K562 (cell line): ENCODE data around the gene GCNT3. TPM values are rescaled to one million over a fixed set of nuclear protein-coding genes. Genes with fewer than 3 reads are reported as not detected.

ENCODE experiments used
- ATAC-seq: fragments of 200-7000 bp; cut with Tn5 transposase; 3 replicates; pipeline ENCODE4 v1.9.1; 2020; ENCODE audit warnings: moderate library complexity
- BruUV-seq: library from RNA; stranded (reverse); fragments of 400-500 nt; replicated peaks from 2 replicates; lab custom pipeline; 2021; lab: Mats Ljungman, UMichigan
- CTCF ChIA-PET: fragments of 300-600 bp; formaldehyde crosslinking; extraction: SDS; loops from one replicate; lab custom pipeline; 2021; ENCODE audit warnings: low intra/inter-chr PET ratio; lab: Yijun Ruan, JAX
- POLR2A ChIA-PET: fragments of 300-600, 350-650 bp; sonication (Branson Sonifier 250); formaldehyde crosslinking; extraction: SDS; loops from one replicate; lab custom pipeline; 2021; ENCODE audit warnings: antibody characterized with exemption, inconsistent platforms; lab: Yijun Ruan, JAX
- DNase-seq, 4 experiments: peaks; one replicate each; pipeline versions ENCODE4 v3.0.0 to v3.0.0-alpha.2; 2011 to 2018; ENCODE audit warnings: low spot score in 3 of 4, mixed read lengths in 3 of 4; ENCODE audit errors: extremely low read depth in 1 of 4
- FAIRE-seq: peaks from 2 replicates; lab custom pipeline; 2011; peaks lifted over from hg19 to GRCh38; lab: Jason Lieb, UNC
- H2AFZ ChIP-seq: 2 replicates; pipeline ENCODE4 v1.6.0; 2011; ENCODE audit warnings: low read depth, low read length, control low read depth, inconsistent platforms
- H3K27ac ChIP-seq: fragments of 200-600 bp; 3 replicates; pipeline ENCODE4 v1.8.0; 2011; ENCODE audit warnings: low read depth, mild to moderate bottlenecking, control low read depth, inconsistent platforms, low read length, moderate library complexity, mixed read lengths; ENCODE audit errors: extremely low read depth
- H3K27me3 ChIP-seq, 2 experiments: fragments of 300-600 bp in 1 of 2; 2 replicates in 1 of 2; 3 replicates in 1 of 2; pipeline versions ENCODE4 v1.6.0 to v1.8.0; 2011; ENCODE audit warnings: inconsistent platforms in 2 of 2, low read length in 2 of 2, mild to moderate bottlenecking in 1 of 2, mixed read lengths in 1 of 2, moderate library complexity in 1 of 2; ENCODE audit not compliant: control insufficient read depth in 2 of 2, insufficient read depth in 2 of 2
- H3K36me3 ChIP-seq: fragments of 300-600 bp; 3 replicates; pipeline ENCODE4 v1.8.0; 2011; ENCODE audit warnings: mild to moderate bottlenecking, low read length, inconsistent platforms; ENCODE audit not compliant: control insufficient read depth, insufficient read depth
- H3K4me1 ChIP-seq, 2 experiments: fragments of 200-600 bp in 1 of 2; replicated peaks in 1 of 2; 2 replicates in 1 of 2; 3 replicates in 1 of 2; pipeline versions ENCODE4 v1.5.1 to v1.8.0; 2011; ENCODE audit warnings: inconsistent platforms in 2 of 2, low read length in 2 of 2, mild to moderate bottlenecking in 1 of 2, mixed read lengths in 1 of 2, moderate library complexity in 1 of 2; ENCODE audit not compliant: control insufficient read depth in 2 of 2, insufficient read depth in 2 of 2
- H3K4me2 ChIP-seq: 2 replicates; pipeline ENCODE4 v1.6.1; 2011; ENCODE audit warnings: low read length, control low read depth, inconsistent platforms, mixed read lengths; ENCODE audit not compliant: insufficient read depth
- H3K4me3 ChIP-seq: fragments of 200-600 bp; sonication (generic), shearing (Covaris generic); 2 replicates; pipeline ENCODE4 v1.5.1; 2016; ENCODE audit warnings: control low read depth, inconsistent platforms
- H3K79me2 ChIP-seq: fragments of 200-600 bp; 3 replicates; pipeline ENCODE4 v1.8.0; 2011; ENCODE audit warnings: low read length, inconsistent platforms; ENCODE audit not compliant: control insufficient read depth, insufficient read depth
- H3K9ac ChIP-seq, 2 experiments: 2 replicates each; pipeline versions ENCODE4 v1.6.0 to v1.6.1; 2011; ENCODE audit warnings: low read depth in 2 of 2, low read length in 2 of 2, control low read depth in 1 of 2, inconsistent platforms in 1 of 2, mild to moderate bottlenecking in 1 of 2, mixed read lengths in 1 of 2; ENCODE audit not compliant: insufficient read depth in 1 of 2
- H3K9me1 ChIP-seq: one replicate; pipeline ENCODE4 v1.6.0; 2011; ENCODE audit warnings: inconsistent platforms, mild to moderate bottlenecking, low read length, moderate library complexity; ENCODE audit not compliant: control insufficient read depth, insufficient read depth
- H3K9me3 ChIP-seq: replicated peaks from 2 replicates; pipeline ENCODE4 v1.5.1; 2011; ENCODE audit warnings: low read depth, low read length, inconsistent platforms; ENCODE audit not compliant: control insufficient read depth, insufficient read depth
- H4K20me1 ChIP-seq: replicated peaks from 2 replicates; pipeline ENCODE4 v1.6.1; 2011; ENCODE audit warnings: low read length, inconsistent platforms, mixed read lengths; ENCODE audit not compliant: control insufficient read depth, insufficient read depth
- ARID2 ChIP-seq: fragments of 450-650 bp; IDR thresholded peaks from 2 replicates; pipeline ENCODE4 v1.6.1; 2017; ENCODE audit warnings: antibody characterized with exemption, mild to moderate bottlenecking
- BDP1 ChIP-seq: IDR thresholded peaks from 3 replicates; pipeline ENCODE4 v1.6.1; 2011; ENCODE audit not compliant: insufficient read length, insufficient read depth
- DMBX1 ChIP-seq: fragments of 250-450 bp; sonication (Bioruptor Pico); IDR thresholded peaks from 2 replicates; pipeline ENCODE4 v1.8.0; 2022; ENCODE audit warnings: inconsistent platforms, mild to moderate bottlenecking, moderate library complexity, borderline replicate concordance
- IFI16 ChIP-seq: fragments of 250-450 bp; sonication (Bioruptor Pico); IDR thresholded peaks from 2 replicates; pipeline ENCODE4 v2.1.2; 2022; ENCODE audit warnings: mild to moderate bottlenecking, inconsistent platforms
- MAFK ChIP-seq: IDR thresholded peaks from 2 replicates; pipeline ENCODE4 v1.6.1; 2011; ENCODE audit warnings: low read length, improper control_type of control experiment
- NUFIP1 ChIP-seq: fragments of 450-650 bp; IDR thresholded peaks from 2 replicates; pipeline ENCODE4 v1.6.1; 2018; ENCODE audit not compliant: partially characterized antibody
- PHTF2 ChIP-seq: fragments of 250-450 bp; sonication (Bioruptor Pico); IDR thresholded peaks from 2 replicates; pipeline ENCODE4 v1.5.0; 2021; ENCODE audit warnings: mild to moderate bottlenecking
- TEAD4 ChIP-seq, 2 experiments: sonication (generic) in 1 of 2; formaldehyde crosslinking in 1 of 2; IDR thresholded peaks; 2 replicates each; pipeline versions ENCODE4 v1.6.1 to v1.8.0; 2012 to 2022; ENCODE audit warnings: borderline replicate concordance in 1 of 2, inconsistent platforms in 1 of 2, low read length in 1 of 2, mild to moderate bottlenecking in 1 of 2, missing genetic modification reagents in 1 of 2
- TOE1 ChIP-seq, 2 experiments: fragments of 450-650 bp in 1 of 2; sonication (generic) in 1 of 2; formaldehyde crosslinking in 1 of 2; IDR thresholded peaks; 2 replicates each; pipeline versions ENCODE4 v1.7.1 to v1.8.0; 2016 to 2022; ENCODE audit warnings: borderline replicate concordance in 2 of 2, mild to moderate bottlenecking in 2 of 2, antibody characterized with exemption in 1 of 2, inconsistent platforms in 1 of 2, low read depth in 1 of 2, missing genetic modification reagents in 1 of 2, moderate library complexity in 1 of 2
- ZFP36 ChIP-seq: fragments of 150-350 bp; IDR thresholded peaks from 2 replicates; pipeline ENCODE4 v1.6.1; 2018; ENCODE audit warnings: low read length, low read depth; ENCODE audit not compliant: partially characterized antibody
- ZNF165 ChIP-seq: fragments of 250-450 bp; sonication (Bioruptor Pico); IDR thresholded peaks from 2 replicates; pipeline ENCODE4 v1.4.0; 2020; ENCODE audit warnings: borderline replicate concordance
- ZNF197 ChIP-seq: fragments of 200-800 bp; sonication (Bioruptor generic); IDR thresholded peaks from 2 replicates; pipeline ENCODE4 v1.6.1; 2016; ENCODE audit warnings: low read depth, missing genetic modification characterization, missing compliant biosample characterization
- ZNF830 ChIP-seq: fragments of 250-450 bp; sonication (Bioruptor Pico); IDR thresholded peaks from 2 replicates; pipeline ENCODE4 v1.5.0; 2021; ENCODE audit warnings: mild to moderate bottlenecking
- WGBS: fragments of 100-300 bp; shearing (Covaris generic); methylation state at CpG from one replicate; pipeline ENCODE4 v1.1.6; 2016; ENCODE audit warnings: low coverage, mixed read lengths; ENCODE audit not compliant: insufficient coverage; ENCODE audit errors: missing lambda C conversion rate; 5-methylcytosine and 5-hydroxymethylcytosine counted together
- in situ Hi-C: fragments of 300-500 bp; cut with MboI; formaldehyde crosslinking; loops from 4 replicates; pipeline ENCODE4 v1.15.0; 2018; ENCODE audit warnings: inconsistent platforms, mixed read lengths
- intact Hi-C: fragments of 100-400 bp; cut with micrococcal nuclease; formaldehyde crosslinking; loops from 2 replicates; pipeline ENCODE4 v1.14.2; 2022
- polyA plus RNA-seq, 8 experiments: library from polyadenylated mRNA; depleted of rRNA in 4 of 8; stranded (reverse) in 5 of 8; unstranded in 3 of 8; fragments of >200 nt; fragmentation: Nextera tagmentation in 2 of 8; fragmentation: Illumina TruSeq in 1 of 8; extraction: Ambion mirVana in 2 of 8; extraction: Trizol in 1 of 8; gene quantifications; 2 replicates each; pipeline versions ENCODE4 v1.2.1 to v1.2.3, GENCODE V29; 2011 to 2014; ENCODE audit warnings: inconsistent platforms in 1 of 8, missing spikeins in 1 of 8
- total RNA-seq, 7 experiments: library from RNA; depleted of rRNA in 6 of 7; stranded (reverse); fragments of >200 nt in 6 of 7; fragmentation: Illumina TruSeq in 2 of 7; extraction: Trizol in 2 of 7; gene quantifications; 2 replicates each; pipeline versions ENCODE4 v1.2.1 to v1.2.3, GENCODE V29; 2011 to 2021; ENCODE audit warnings: low replicate concordance in 1 of 7
- TF ChIP-seq, protein P1 (sequence below): IDR thresholded peaks from 3 replicates; pipeline ENCODE4 v1.6.1; 2011; ENCODE audit warnings: borderline replicate concordance, mild to moderate bottlenecking, moderate library complexity; ENCODE audit not compliant: insufficient read length; ENCODE audit errors: extremely low read depth

Gene GCNT3
- total and polyA plus RNA-seq, 9 of the 15 experiments (the other 6 are each of a cell fraction or from before 2014, with no cell fraction given) = 0.07 to 0.35 (median 0.11) TPM; not detected in 4

DNA sequence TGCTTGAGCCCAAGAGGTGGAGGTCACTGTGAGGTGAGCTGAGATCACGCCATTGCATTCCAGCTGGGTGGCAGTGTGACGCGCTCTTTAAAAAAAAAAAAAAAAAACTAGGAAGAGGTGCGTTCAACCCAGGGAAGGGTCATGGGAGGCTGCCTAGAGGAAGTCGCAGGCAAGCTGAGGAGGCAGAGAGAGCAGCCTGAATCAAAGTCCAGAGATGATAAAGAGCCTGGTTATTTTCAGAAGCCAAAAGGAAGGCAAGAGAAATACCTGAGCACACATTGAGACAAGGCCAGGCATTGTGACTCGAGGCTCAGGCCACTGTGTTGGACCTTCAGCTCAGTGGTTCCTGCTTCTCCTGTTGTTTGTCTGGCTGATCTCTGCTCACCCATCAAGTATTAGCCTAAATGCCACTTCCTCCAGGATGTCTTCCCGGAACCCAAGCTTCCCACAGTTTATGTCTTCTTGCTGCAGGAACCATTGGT, 16.1 kb upstream of the GCNT3 start:
- ChIA-PET POLR2A (interaction anchor here (0.6 kb wide), 2 partner anchors 14 to 20 kb away, joined by 3 read pairs; no protein-coding TSS in a partner anchor), CTCF (no interaction called here)
- in situ Hi-C loops = no loop called here
- H2AFZ ChIP-seq = no peak overlapping the region
- FAIRE-seq (no peak), ATAC-seq (no peak), DNase-seq (no peak)
- intact Hi-C loops = no loop called here
- peaks cover 3 to 10% of the 10 kb centered on the region in 2 experiments; a peak in 3 of 5 replicates for H3K27me3 ChIP-seq
- WGBS = 2% methylated on average over 7 of the region's 7 CpGs
- no peaks in the 10 kb centered on the region for H3K4me1 ChIP-seq
- no peak overlapping the region for H3K27ac ChIP-seq
- no peak for TF ChIP-seq ZNF165 (CRISPR knock-in tag)
- TF ChIP-seq ZFP36 = peak; percentile 55
- no TSS peak for BruUV-seq
- H3K79me2 ChIP-seq = no peaks in the 10 kb centered on the region
- H3K9me3 ChIP-seq = no peaks in the 10 kb centered on the region
- no peaks in the 10 kb centered on the region for H4K20me1 ChIP-seq
- H3K9ac ChIP-seq = no peak overlapping the region
- no peak overlapping the region for H3K4me2 ChIP-seq
- H3K36me3 ChIP-seq = no peaks in the 10 kb centered on the region
- no peak overlapping the region for H3K4me3 ChIP-seq
- H3K9me1 ChIP-seq = no peaks in the 10 kb centered on the region

DNA sequence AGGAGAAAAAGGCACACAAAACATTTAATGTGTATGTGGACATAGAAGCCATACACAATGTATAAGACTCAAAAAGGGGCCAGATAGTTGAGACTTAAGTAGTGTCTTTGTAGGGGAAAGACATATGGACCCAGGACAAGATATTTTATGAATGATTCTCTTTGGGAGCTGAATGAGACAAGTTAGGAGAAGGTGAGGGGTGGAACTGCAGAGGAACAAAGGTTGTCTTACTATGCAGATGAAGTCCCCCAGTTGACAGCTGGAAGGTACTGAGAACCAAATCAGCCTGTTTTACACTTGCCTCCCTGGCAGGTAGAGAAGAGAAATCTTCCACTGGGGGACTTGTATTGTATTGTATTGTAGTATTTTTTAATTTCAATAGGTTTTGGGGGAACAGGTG, 14.9 kb upstream of the GCNT3 start:
- Histone ChIP-seq H3K4me1 (no peaks in the 10 kb centered on the region), H3K9me1 (no peaks in the 10 kb centered on the region), H3K27me3 (peaks cover 0 to 3% of the 10 kb centered on the region in 2 experiments; a peak in 3 of 5 replicates), H3K4me2 (no peak overlapping the region), H4K20me1 (no peaks in the 10 kb centered on the region), H3K79me2 (no peaks in the 10 kb centered on the region), H3K4me3 (no peak overlapping the region), H2AFZ (no peak overlapping the region), H3K9me3 (no peaks in the 10 kb centered on the region), H3K9ac (no peak overlapping the region), H3K27ac (no peak overlapping the region), H3K36me3 (no peaks in the 10 kb centered on the region)
- ChIA-PET CTCF (no interaction called here), POLR2A (no interaction called here)
- ATAC-seq (no peak), FAIRE-seq (no peak), DNase-seq (no peak)
- in situ Hi-C loops = no loop called here
- intact Hi-C loops = no loop called here
- BruUV-seq = no TSS peak
- TF ChIP-seq BDP1 = no peak
- no peak for TF ChIP-seq ARID2
- no peak for TF ChIP-seq ZNF197
- TF ChIP-seq IFI16 (CRISPR knock-in tag) = no peak
- TF ChIP-seq MAFK = no peak
- TF ChIP-seq, protein P1, sequence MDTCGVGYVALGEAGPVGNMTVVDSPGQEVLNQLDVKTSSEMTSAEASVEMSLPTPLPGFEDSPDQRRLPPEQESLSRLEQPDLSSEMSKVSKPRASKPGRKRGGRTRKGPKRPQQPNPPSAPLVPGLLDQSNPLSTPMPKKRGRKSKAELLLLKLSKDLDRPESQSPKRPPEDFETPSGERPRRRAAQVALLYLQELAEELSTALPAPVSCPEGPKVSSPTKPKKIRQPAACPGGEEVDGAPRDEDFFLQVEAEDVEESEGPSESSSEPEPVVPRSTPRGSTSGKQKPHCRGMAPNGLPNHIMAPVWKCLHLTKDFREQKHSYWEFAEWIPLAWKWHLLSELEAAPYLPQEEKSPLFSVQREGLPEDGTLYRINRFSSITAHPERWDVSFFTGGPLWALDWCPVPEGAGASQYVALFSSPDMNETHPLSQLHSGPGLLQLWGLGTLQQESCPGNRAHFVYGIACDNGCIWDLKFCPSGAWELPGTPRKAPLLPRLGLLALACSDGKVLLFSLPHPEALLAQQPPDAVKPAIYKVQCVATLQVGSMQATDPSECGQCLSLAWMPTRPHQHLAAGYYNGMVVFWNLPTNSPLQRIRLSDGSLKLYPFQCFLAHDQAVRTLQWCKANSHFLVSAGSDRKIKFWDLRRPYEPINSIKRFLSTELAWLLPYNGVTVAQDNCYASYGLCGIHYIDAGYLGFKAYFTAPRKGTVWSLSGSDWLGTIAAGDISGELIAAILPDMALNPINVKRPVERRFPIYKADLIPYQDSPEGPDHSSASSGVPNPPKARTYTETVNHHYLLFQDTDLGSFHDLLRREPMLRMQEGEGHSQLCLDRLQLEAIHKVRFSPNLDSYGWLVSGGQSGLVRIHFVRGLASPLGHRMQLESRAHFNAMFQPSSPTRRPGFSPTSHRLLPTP = no peak
- TF ChIP-seq TOE1 (IDR thresholded peaks at IDR 0.05; ENCODE audit: borderline replicate concordance) = no peak
- TF ChIP-seq TOE1 (CRISPR knock-in tag; IDR thresholded peaks at IDR 0.05; ENCODE audit: borderline replicate concordance, low read depth) = no peak
- TF ChIP-seq TEAD4 (IDR thresholded peaks at IDR 0.05; ENCODE audit: low read length) = no peak
- no peak for TF ChIP-seq TEAD4 (CRISPR knock-in tag; IDR thresholded peaks at IDR 0.05; ENCODE audit: borderline replicate concordance)
- TF ChIP-seq PHTF2 = no peak
- TF ChIP-seq ZNF830 (CRISPR knock-in tag) = no peak
- no peak for TF ChIP-seq NUFIP1
- no peak for TF ChIP-seq DMBX1 (CRISPR knock-in tag)
